MM.1S (cell line): ENCODE results near the gene DDX4.

Experiments
- DNase-seq: peaks from one replicate; pipeline ENCODE4 v3.0.0-alpha.2; 2015
- H2AFZ ChIP-seq: fragments of 300-600 bp; sonication (generic); 2 replicates; pipeline ENCODE4 v1.6.0; 2016; ENCODE audit warnings: antibody characterized with exemption, low read length
- H3F3A ChIP-seq: fragments of 300-600 bp; sonication (generic); 2 replicates; pipeline ENCODE4 v1.6.1; 2016; ENCODE audit warnings: mild to moderate bottlenecking, antibody characterized with exemption, low read length, moderate library complexity, mixed read lengths; ENCODE audit not compliant: insufficient read depth
- H3K27ac ChIP-seq: fragments of 300-600 bp; sonication (generic); 2 replicates; pipeline ENCODE4 v1.5.1; 2016; ENCODE audit warnings: mild to moderate bottlenecking, low read length
- H3K27me3 ChIP-seq: fragments of 300-600 bp; sonication (generic); replicated peaks from 2 replicates; pipeline ENCODE4 v1.6.0; 2016; ENCODE audit warnings: low read length; ENCODE audit not compliant: insufficient read depth
- H3K36me3 ChIP-seq: fragments of 300-600 bp; sonication (generic); replicated peaks from 2 replicates; pipeline ENCODE4 v1.6.1; 2016; ENCODE audit warnings: mild to moderate bottlenecking, low read length, mixed read lengths; ENCODE audit not compliant: insufficient read depth
- H3K4me1 ChIP-seq: fragments of 300-600 bp; sonication (generic); 2 replicates; pipeline ENCODE4 v1.6.1; 2016; ENCODE audit warnings: low read length, mixed read lengths
- H3K4me2 ChIP-seq: fragments of 300-600 bp; sonication (generic); 2 replicates; pipeline ENCODE4 v1.6.0; 2016; ENCODE audit warnings: low read depth, low read length
- H3K4me3 ChIP-seq: fragments of 300-600 bp; sonication (generic); 2 replicates; pipeline ENCODE4 v1.5.1; 2016; ENCODE audit warnings: low read length, mixed read lengths
- H3K79me2 ChIP-seq: fragments of 300-600 bp; sonication (generic); 2 replicates; pipeline ENCODE4 v1.6.1; 2016; ENCODE audit warnings: mixed run types, low read length, mixed read lengths
- H3K9ac ChIP-seq: fragments of 300-600 bp; sonication (generic); 2 replicates; pipeline ENCODE4 v1.6.1; 2016; ENCODE audit warnings: low read length, mixed read lengths
- H3K9me2 ChIP-seq: fragments of 300-600 bp; sonication (generic); replicated peaks from 2 replicates; pipeline ENCODE4 v1.6.1; 2016; ENCODE audit warnings: mild to moderate bottlenecking, low read length, mixed read lengths; ENCODE audit not compliant: insufficient read depth
- H3K9me3 ChIP-seq: fragments of 300-600 bp; sonication (generic); replicated peaks from 2 replicates; pipeline ENCODE4 v1.6.1; 2016; ENCODE audit warnings: mild to moderate bottlenecking, low read length, mixed read lengths; ENCODE audit not compliant: insufficient read depth
- H4K20me1 ChIP-seq: fragments of 300-600 bp; sonication (generic); 2 replicates; pipeline ENCODE4 v1.6.1; 2016; ENCODE audit warnings: mild to moderate bottlenecking, low read length, moderate library complexity, mixed read lengths; ENCODE audit not compliant: insufficient read depth
- EZH2 ChIP-seq: fragments of 300-600 bp; sonication (generic); optimal IDR thresholded peaks from 2 replicates; pipeline ENCODE3; 2017; ENCODE audit warnings: low read depth, mild to moderate bottlenecking, antibody characterized with exemption, low read length, mixed read lengths
- EZH2phosphoT487 ChIP-seq: fragments of 300-600 bp; sonication (generic); IDR thresholded peaks from 2 replicates; pipeline ENCODE4 v1.6.1; 2018; ENCODE audit warnings: antibody characterized with exemption, low read length
- TF ChIP-seq, protein P1 (sequence below): fragments of 300-600 bp; sonication (generic); IDR thresholded peaks from 2 replicates; pipeline ENCODE4 v1.5.1; 2016; ENCODE audit warnings: antibody characterized with exemption, low read length, mixed read lengths

Gene DDX4

GRCh38 chr5:55712023-55712859, 25.6 kb upstream of the DDX4 start, which contains the start of gene SLC38A9:
Gene SLC38A9 (minus strand): TSS chr5:55712324. CDS start chr5:55697958, 14,366 bp downstream.
- Histone ChIP-seq H4K20me1 (no peaks in the 10 kb centered on the region), H3K9ac (peak within 1 kb of the TSS; percentile 73), H3K4me2 (peak within 1 kb of the TSS; percentile 90), H3K4me1 (0 out of 2 replicates have a peak, but pooled peaks cover 2% of the 10 kb centered on the region), H3K27me3 (no peaks in the 10 kb centered on the region), H3K9me2 (no peaks in the 10 kb centered on the region), H3K27ac (peak within 1 kb of the TSS; percentile 17; the same call in 1 of the 2 replicates), H3K9me3 (no peaks in the 10 kb centered on the region), H3K36me3 (no peaks in the 10 kb centered on the region), H3K4me3 (peak within 1 kb of the TSS; percentile 99), H3F3A (no peaks in the 10 kb centered on the region), H2AFZ (peak within 1 kb of the TSS; percentile 100), H3K79me2 (peaks cover 10% of the 10 kb centered on the region)
- TF ChIP-seq, protein P1, sequence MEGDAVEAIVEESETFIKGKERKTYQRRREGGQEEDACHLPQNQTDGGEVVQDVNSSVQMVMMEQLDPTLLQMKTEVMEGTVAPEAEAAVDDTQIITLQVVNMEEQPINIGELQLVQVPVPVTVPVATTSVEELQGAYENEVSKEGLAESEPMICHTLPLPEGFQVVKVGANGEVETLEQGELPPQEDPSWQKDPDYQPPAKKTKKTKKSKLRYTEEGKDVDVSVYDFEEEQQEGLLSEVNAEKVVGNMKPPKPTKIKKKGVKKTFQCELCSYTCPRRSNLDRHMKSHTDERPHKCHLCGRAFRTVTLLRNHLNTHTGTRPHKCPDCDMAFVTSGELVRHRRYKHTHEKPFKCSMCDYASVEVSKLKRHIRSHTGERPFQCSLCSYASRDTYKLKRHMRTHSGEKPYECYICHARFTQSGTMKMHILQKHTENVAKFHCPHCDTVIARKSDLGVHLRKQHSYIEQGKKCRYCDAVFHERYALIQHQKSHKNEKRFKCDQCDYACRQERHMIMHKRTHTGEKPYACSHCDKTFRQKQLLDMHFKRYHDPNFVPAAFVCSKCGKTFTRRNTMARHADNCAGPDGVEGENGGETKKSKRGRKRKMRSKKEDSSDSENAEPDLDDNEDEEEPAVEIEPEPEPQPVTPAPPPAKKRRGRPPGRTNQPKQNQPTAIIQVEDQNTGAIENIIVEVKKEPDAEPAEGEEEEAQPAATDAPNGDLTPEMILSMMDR: no peak
- TF ChIP-seq EZH2phosphoT487 (no peak), EZH2 (no peak)
- peak; percentile 95 for DNase-seq

- H2AFZ ChIP-seq: no peak overlapping the region
- no peak for DNase-seq
- TF ChIP-seq, protein P1: no peak
- TF ChIP-seq EZH2phosphoT487 (no peak), EZH2 (no peak)
- no peak overlapping the region for H3K4me3 ChIP-seq
- no peaks in the 10 kb centered on the region for H3K36me3 ChIP-seq
- no peak overlapping the region for H3K4me2 ChIP-seq
- no peak overlapping the region for H3K27ac ChIP-seq
- no peaks in the 10 kb centered on the region for H3K9me3 ChIP-seq
- no peaks in the 10 kb centered on the region for H4K20me1 ChIP-seq
- no peaks in the 10 kb centered on the region for H3F3A ChIP-seq
- H3K4me1 ChIP-seq: 0 out of 2 replicates have a peak, but pooled peaks cover 2% of the 10 kb centered on the region
- no peaks in the 10 kb centered on the region for H3K9me2 ChIP-seq
- H3K79me2 ChIP-seq: peaks cover 10% of the 10 kb centered on the region
- no peaks in the 10 kb centered on the region for H3K27me3 ChIP-seq
- no peak overlapping the region for H3K9ac ChIP-seq
Measured at GRCh38 chr5:55713871-55714270, 24.0 kb upstream of the DDX4 start.

- Histone ChIP-seq H3K4me2 (no peak overlapping the region), H3K79me2 (peaks cover 10% of the 10 kb centered on the region), H3K9ac (no peak overlapping the region), H3K27me3 (no peaks in the 10 kb centered on the region), H3K4me1 (0 out of 2 replicates have a peak, but pooled peaks cover 2% of the 10 kb centered on the region), H3K9me2 (no peaks in the 10 kb centered on the region), H3F3A (no peaks in the 10 kb centered on the region), H2AFZ (no peak overlapping the region), H3K4me3 (no peak overlapping the region), H3K9me3 (no peaks in the 10 kb centered on the region), H4K20me1 (no peaks in the 10 kb centered on the region), H3K36me3 (no peaks in the 10 kb centered on the region), H3K27ac (no peak overlapping the region)
- TF ChIP-seq, protein P1: no peak
- TF ChIP-seq EZH2phosphoT487 (no peak), EZH2 (no peak)
- DNase-seq: no peak
Measured at GRCh38 chr5:55714339-55714738, 23.5 kb upstream of the DDX4 start.
